Stomach (tissue), 4 donors: ENCODE measurements around the gene ITM2B.

Experiments
- POLR2A ChIP-seq, 4 donors: fragments of 450-650 bp; IDR thresholded peaks; one replicate each; pipeline ENCODE4 v1.6.1; 2016; ENCODE audit warnings: antibody characterized with exemption in 4 of 4, control low read depth in 2 of 4, mild to moderate bottlenecking in 1 of 4, moderate library complexity in 1 of 4
- TF ChIP-seq, protein P1 (sequence below), 7 experiments: fragments of 450-650 bp in 4 of 7; fragments of 200-600 bp in 3 of 7; sonication (generic) in 3 of 7; IDR thresholded peaks; one replicate each; pipeline ENCODE4 v1.5.1; 2016 to 2019; ENCODE audit warnings: antibody characterized with exemption in 7 of 7, control low read depth in 2 of 7, mild to moderate bottlenecking in 1 of 7

DNA sequence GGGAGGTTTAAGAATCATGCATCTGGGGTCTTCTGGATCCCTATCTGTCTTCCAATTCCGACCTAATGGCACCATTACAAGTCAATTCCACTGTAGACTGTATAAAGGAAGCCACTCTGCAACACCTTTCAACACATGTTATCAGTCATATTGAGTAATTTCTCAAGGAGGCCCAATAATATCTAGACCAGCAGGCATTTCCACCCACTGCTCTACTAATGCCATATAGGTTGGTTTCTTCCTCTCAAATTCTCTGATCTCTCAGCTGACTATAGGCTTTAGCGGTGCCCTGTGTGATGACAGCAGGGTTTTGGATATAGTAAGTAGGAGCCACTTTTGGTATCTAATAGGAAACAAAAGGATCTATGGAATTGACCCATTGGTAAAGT is 12.4 kb upstream of the ITM2B start:
- TF ChIP-seq, protein P1, sequence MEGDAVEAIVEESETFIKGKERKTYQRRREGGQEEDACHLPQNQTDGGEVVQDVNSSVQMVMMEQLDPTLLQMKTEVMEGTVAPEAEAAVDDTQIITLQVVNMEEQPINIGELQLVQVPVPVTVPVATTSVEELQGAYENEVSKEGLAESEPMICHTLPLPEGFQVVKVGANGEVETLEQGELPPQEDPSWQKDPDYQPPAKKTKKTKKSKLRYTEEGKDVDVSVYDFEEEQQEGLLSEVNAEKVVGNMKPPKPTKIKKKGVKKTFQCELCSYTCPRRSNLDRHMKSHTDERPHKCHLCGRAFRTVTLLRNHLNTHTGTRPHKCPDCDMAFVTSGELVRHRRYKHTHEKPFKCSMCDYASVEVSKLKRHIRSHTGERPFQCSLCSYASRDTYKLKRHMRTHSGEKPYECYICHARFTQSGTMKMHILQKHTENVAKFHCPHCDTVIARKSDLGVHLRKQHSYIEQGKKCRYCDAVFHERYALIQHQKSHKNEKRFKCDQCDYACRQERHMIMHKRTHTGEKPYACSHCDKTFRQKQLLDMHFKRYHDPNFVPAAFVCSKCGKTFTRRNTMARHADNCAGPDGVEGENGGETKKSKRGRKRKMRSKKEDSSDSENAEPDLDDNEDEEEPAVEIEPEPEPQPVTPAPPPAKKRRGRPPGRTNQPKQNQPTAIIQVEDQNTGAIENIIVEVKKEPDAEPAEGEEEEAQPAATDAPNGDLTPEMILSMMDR (IDR thresholded peaks at IDR 0.05): no peak
- TF ChIP-seq POLR2A (IDR thresholded peaks at IDR 0.05): no peak
